ENCODE results near the gene HDHD2. TPM values are rescaled to one million over a fixed set of nuclear protein-coding genes. Genes with fewer than 3 reads are reported as not detected.

HDHD2 gene
- total and polyA plus RNA-seq, 4 donors, result 17.0 to 23.0 (median 18.5) TPM

DNA sequence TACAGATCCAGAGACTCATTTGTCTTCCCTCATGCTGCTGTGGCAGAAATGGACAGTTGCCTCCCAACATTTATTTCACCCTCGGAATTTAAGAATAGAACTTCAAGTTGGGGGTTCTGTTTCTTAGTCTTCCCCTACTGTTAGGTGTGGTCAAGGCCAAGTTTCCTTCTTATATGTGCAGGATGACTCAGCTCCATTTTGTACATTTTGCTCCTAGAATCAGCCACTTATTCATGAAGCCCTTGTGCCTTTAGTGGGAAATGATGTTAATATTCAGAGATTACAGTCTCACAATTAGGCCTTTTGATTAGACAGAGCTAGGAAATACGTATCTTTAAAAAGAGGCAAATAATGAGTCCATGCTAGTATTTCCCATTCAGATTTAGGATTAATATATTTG lies 68.7 kb downstream of the HDHD2 start:
- H3K4me3 ChIP-seq (ENCODE audit: low read depth in 1 of 3, low read length in 3 of 3), result no peak overlapping the region
- no peak for TF ChIP-seq NR2F2 (IDR thresholded peaks at IDR 0.05)
- no peak for TF ChIP-seq FOXA2 (IDR thresholded peaks at IDR 0.05)
- no peak for TF ChIP-seq TAF1 (conservative IDR thresholded peaks at IDR 0.05)
- TF ChIP-seq RAD21 (IDR thresholded peaks at IDR 0.05), result no peak
- no peak for TF ChIP-seq YY1 (IDR thresholded peaks at IDR 0.05)
- no peak for TF ChIP-seq RXRA (IDR thresholded peaks at IDR 0.05)
- TF ChIP-seq HNF4A (conservative IDR thresholded peaks at IDR 0.05), result no peak
- TF ChIP-seq REST (IDR thresholded peaks at IDR 0.05), result no peak
- TF ChIP-seq FOXA1 (IDR thresholded peaks at IDR 0.05), result no peak
- TF ChIP-seq, protein P1, sequence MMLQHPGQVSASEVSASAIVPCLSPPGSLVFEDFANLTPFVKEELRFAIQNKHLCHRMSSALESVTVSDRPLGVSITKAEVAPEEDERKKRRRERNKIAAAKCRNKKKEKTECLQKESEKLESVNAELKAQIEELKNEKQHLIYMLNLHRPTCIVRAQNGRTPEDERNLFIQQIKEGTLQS (IDR thresholded peaks at IDR 0.05), result no peak
- TF ChIP-seq EGR1 (IDR thresholded peaks at IDR 0.05; ENCODE audit: low read depth in 2 of 2), result no peak
- no peaks in the 10 kb centered on the region for H3K4me1 ChIP-seq (ENCODE audit: control insufficient read depth in 4 of 4, insufficient read depth in 4 of 4, low read length in 3 of 4)
- H3K27ac ChIP-seq (ENCODE audit: low read depth in 1 of 2, low read length in 2 of 2), result no peak overlapping the region
- WGBS, result 92% methylated on average over 2 of the region's 2 CpGs
- H3K9ac ChIP-seq (ENCODE audit: low read depth in 1 of 2, low read length in 2 of 2), result no peak overlapping the region
- DNase-seq (ENCODE audit: low spot score), result no peak
- no peaks in the 10 kb centered on the region for H3K27me3 ChIP-seq (ENCODE audit: control insufficient read depth in 4 of 4, insufficient read depth in 4 of 4, low read length in 3 of 4)
- H3K9me3 ChIP-seq (ENCODE audit: control insufficient read depth in 4 of 4, low read length in 3 of 4), result no peaks in the 10 kb centered on the region
- peaks cover 0 to 3% (median 0%) of the 10 kb centered on the region in 4 donors for H3K36me3 ChIP-seq (ENCODE audit: control insufficient read depth in 4 of 4, insufficient read depth in 3 of 4, low read depth in 1 of 4, low read length in 3 of 4)

GRCh38 chr18:47080872-47081271 lies 69.4 kb downstream of the HDHD2 start:
- WGBS, result 99% methylated on average over 2 of the region's 2 CpGs
- no peak for DNase-seq (ENCODE audit: low spot score)
- H3K9ac ChIP-seq (ENCODE audit: low read depth in 1 of 2, low read length in 2 of 2), result no peak overlapping the region
- no peak overlapping the region for H3K27ac ChIP-seq (ENCODE audit: low read depth in 1 of 2, low read length in 2 of 2)
- H3K4me1 ChIP-seq (ENCODE audit: control insufficient read depth in 4 of 4, insufficient read depth in 4 of 4, low read length in 3 of 4), result no peaks in the 10 kb centered on the region
- H3K9me3 ChIP-seq (ENCODE audit: control insufficient read depth in 4 of 4, low read length in 3 of 4), result no peaks in the 10 kb centered on the region
- H3K36me3 ChIP-seq (ENCODE audit: control insufficient read depth in 4 of 4, insufficient read depth in 3 of 4, low read depth in 1 of 4, low read length in 3 of 4), result peaks cover 0 to 3% (median 0%) of the 10 kb centered on the region in 4 donors
- H3K27me3 ChIP-seq (ENCODE audit: control insufficient read depth in 4 of 4, insufficient read depth in 4 of 4, low read length in 3 of 4), result no peaks in the 10 kb centered on the region
- H3K4me3 ChIP-seq (ENCODE audit: low read depth in 1 of 3, low read length in 3 of 3), result no peak overlapping the region
- no peak for TF ChIP-seq EGR1 (IDR thresholded peaks at IDR 0.05; ENCODE audit: low read depth in 2 of 2)
- no peak for TF ChIP-seq TAF1 (conservative IDR thresholded peaks at IDR 0.05)
- no peak for TF ChIP-seq FOXA2 (IDR thresholded peaks at IDR 0.05)
- no peak for TF ChIP-seq RAD21 (IDR thresholded peaks at IDR 0.05)
- TF ChIP-seq, protein P1 (IDR thresholded peaks at IDR 0.05), result no peak
- no peak for TF ChIP-seq JUND (IDR thresholded peaks at IDR 0.05)
- no peak for TF ChIP-seq YY1 (IDR thresholded peaks at IDR 0.05)
- no peak for TF ChIP-seq FOXA1 (IDR thresholded peaks at IDR 0.05)
- TF ChIP-seq REST (IDR thresholded peaks at IDR 0.05), result no peak
- TF ChIP-seq, protein P2, sequence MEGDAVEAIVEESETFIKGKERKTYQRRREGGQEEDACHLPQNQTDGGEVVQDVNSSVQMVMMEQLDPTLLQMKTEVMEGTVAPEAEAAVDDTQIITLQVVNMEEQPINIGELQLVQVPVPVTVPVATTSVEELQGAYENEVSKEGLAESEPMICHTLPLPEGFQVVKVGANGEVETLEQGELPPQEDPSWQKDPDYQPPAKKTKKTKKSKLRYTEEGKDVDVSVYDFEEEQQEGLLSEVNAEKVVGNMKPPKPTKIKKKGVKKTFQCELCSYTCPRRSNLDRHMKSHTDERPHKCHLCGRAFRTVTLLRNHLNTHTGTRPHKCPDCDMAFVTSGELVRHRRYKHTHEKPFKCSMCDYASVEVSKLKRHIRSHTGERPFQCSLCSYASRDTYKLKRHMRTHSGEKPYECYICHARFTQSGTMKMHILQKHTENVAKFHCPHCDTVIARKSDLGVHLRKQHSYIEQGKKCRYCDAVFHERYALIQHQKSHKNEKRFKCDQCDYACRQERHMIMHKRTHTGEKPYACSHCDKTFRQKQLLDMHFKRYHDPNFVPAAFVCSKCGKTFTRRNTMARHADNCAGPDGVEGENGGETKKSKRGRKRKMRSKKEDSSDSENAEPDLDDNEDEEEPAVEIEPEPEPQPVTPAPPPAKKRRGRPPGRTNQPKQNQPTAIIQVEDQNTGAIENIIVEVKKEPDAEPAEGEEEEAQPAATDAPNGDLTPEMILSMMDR (IDR thresholded peaks at IDR 0.05; ENCODE audit: low read depth, low read length, missing input control), result no peak
- no peak for TF ChIP-seq NR2F2 (IDR thresholded peaks at IDR 0.05)
- TF ChIP-seq ZBTB33 (IDR thresholded peaks at IDR 0.05), result no peak
- TF ChIP-seq SP1 (IDR thresholded peaks at IDR 0.05), result no peak
- no peak for TF ChIP-seq GABPA (IDR thresholded peaks at IDR 0.05 in 1 of 2, conservative IDR thresholded peaks at IDR 0.05 in 1 of 2)
- no peak for TF ChIP-seq HNF4A (conservative IDR thresholded peaks at IDR 0.05)

All from liver (tissue), 9 donors.